K562 (cell line): ENCODE data around the gene RNF213. TPM values are rescaled to one million over a fixed set of nuclear protein-coding genes. Genes with fewer than 3 reads are reported as not detected.

ENCODE experiments used
- ATAC-seq: fragments of 200-7000 bp; cut with Tn5 transposase; 3 replicates; pipeline ENCODE4 v1.9.1; 2020; ENCODE audit warnings: moderate library complexity
- BruUV-seq: library from RNA; stranded (reverse); fragments of 400-500 nt; replicated peaks from 2 replicates; lab custom pipeline; 2021; lab: Mats Ljungman, UMichigan
- CTCF ChIA-PET: fragments of 300-600 bp; formaldehyde crosslinking; extraction: SDS; loops from one replicate; lab custom pipeline; 2021; ENCODE audit warnings: low intra/inter-chr PET ratio; lab: Yijun Ruan, JAX
- POLR2A ChIA-PET: fragments of 300-600, 350-650 bp; sonication (Branson Sonifier 250); formaldehyde crosslinking; extraction: SDS; loops from one replicate; lab custom pipeline; 2021; ENCODE audit warnings: antibody characterized with exemption, inconsistent platforms; lab: Yijun Ruan, JAX
- DNase-seq, 4 experiments: peaks; one replicate each; pipeline versions ENCODE4 v3.0.0 to v3.0.0-alpha.2; 2011 to 2018; ENCODE audit warnings: low spot score in 3 of 4, mixed read lengths in 3 of 4; ENCODE audit errors: extremely low read depth in 1 of 4
- FAIRE-seq: peaks from 2 replicates; lab custom pipeline; 2011; peaks lifted over from hg19 to GRCh38; lab: Jason Lieb, UNC
- H2AFZ ChIP-seq: 2 replicates; pipeline ENCODE4 v1.6.0; 2011; ENCODE audit warnings: low read depth, low read length, control low read depth, inconsistent platforms
- H3K27ac ChIP-seq: fragments of 200-600 bp; 3 replicates; pipeline ENCODE4 v1.8.0; 2011; ENCODE audit warnings: low read depth, mild to moderate bottlenecking, control low read depth, inconsistent platforms, low read length, moderate library complexity, mixed read lengths; ENCODE audit errors: extremely low read depth
- H3K27me3 ChIP-seq, 2 experiments: fragments of 300-600 bp in 1 of 2; 2 replicates in 1 of 2; 3 replicates in 1 of 2; pipeline versions ENCODE4 v1.6.0 to v1.8.0; 2011; ENCODE audit warnings: inconsistent platforms in 2 of 2, low read length in 2 of 2, mild to moderate bottlenecking in 1 of 2, mixed read lengths in 1 of 2, moderate library complexity in 1 of 2; ENCODE audit not compliant: control insufficient read depth in 2 of 2, insufficient read depth in 2 of 2
- H3K36me3 ChIP-seq: fragments of 300-600 bp; 3 replicates; pipeline ENCODE4 v1.8.0; 2011; ENCODE audit warnings: mild to moderate bottlenecking, low read length, inconsistent platforms; ENCODE audit not compliant: control insufficient read depth, insufficient read depth
- H3K4me1 ChIP-seq, 2 experiments: fragments of 200-600 bp in 1 of 2; replicated peaks in 1 of 2; 2 replicates in 1 of 2; 3 replicates in 1 of 2; pipeline versions ENCODE4 v1.5.1 to v1.8.0; 2011; ENCODE audit warnings: inconsistent platforms in 2 of 2, low read length in 2 of 2, mild to moderate bottlenecking in 1 of 2, mixed read lengths in 1 of 2, moderate library complexity in 1 of 2; ENCODE audit not compliant: control insufficient read depth in 2 of 2, insufficient read depth in 2 of 2
- H3K4me2 ChIP-seq: 2 replicates; pipeline ENCODE4 v1.6.1; 2011; ENCODE audit warnings: low read length, control low read depth, inconsistent platforms, mixed read lengths; ENCODE audit not compliant: insufficient read depth
- H3K4me3 ChIP-seq: fragments of 200-600 bp; sonication (generic), shearing (Covaris generic); 2 replicates; pipeline ENCODE4 v1.5.1; 2016; ENCODE audit warnings: control low read depth, inconsistent platforms
- H3K79me2 ChIP-seq: fragments of 200-600 bp; 3 replicates; pipeline ENCODE4 v1.8.0; 2011; ENCODE audit warnings: low read length, inconsistent platforms; ENCODE audit not compliant: control insufficient read depth, insufficient read depth
- H3K9ac ChIP-seq, 2 experiments: 2 replicates each; pipeline versions ENCODE4 v1.6.0 to v1.6.1; 2011; ENCODE audit warnings: low read depth in 2 of 2, low read length in 2 of 2, control low read depth in 1 of 2, inconsistent platforms in 1 of 2, mild to moderate bottlenecking in 1 of 2, mixed read lengths in 1 of 2; ENCODE audit not compliant: insufficient read depth in 1 of 2
- H3K9me1 ChIP-seq: one replicate; pipeline ENCODE4 v1.6.0; 2011; ENCODE audit warnings: inconsistent platforms, mild to moderate bottlenecking, low read length, moderate library complexity; ENCODE audit not compliant: control insufficient read depth, insufficient read depth
- H3K9me3 ChIP-seq: replicated peaks from 2 replicates; pipeline ENCODE4 v1.5.1; 2011; ENCODE audit warnings: low read depth, low read length, inconsistent platforms; ENCODE audit not compliant: control insufficient read depth, insufficient read depth
- H4K20me1 ChIP-seq: replicated peaks from 2 replicates; pipeline ENCODE4 v1.6.1; 2011; ENCODE audit warnings: low read length, inconsistent platforms, mixed read lengths; ENCODE audit not compliant: control insufficient read depth, insufficient read depth
- CBFA2T3 ChIP-seq: fragments of 450-650 bp; IDR thresholded peaks from 2 replicates; pipeline ENCODE4 v1.6.1; 2017
- HLTF ChIP-seq: fragments of 450-650 bp; IDR thresholded peaks from 2 replicates; pipeline ENCODE4 v1.6.1; 2016
- NR1H2 ChIP-seq: sonication (generic); formaldehyde crosslinking; IDR thresholded peaks from 2 replicates; pipeline ENCODE4 v1.4.0; 2020; ENCODE audit warnings: mild to moderate bottlenecking, missing genetic modification reagents
- PURB ChIP-seq: sonication (generic); formaldehyde crosslinking; IDR thresholded peaks from 2 replicates; pipeline ENCODE4 v1.9.0; 2021; ENCODE audit warnings: low read depth, mild to moderate bottlenecking, missing genetic modification reagents
- THAP12 ChIP-seq: fragments of 250-450 bp; sonication (Bioruptor Pico); IDR thresholded peaks from 2 replicates; pipeline ENCODE4 v1.9.0; 2021; ENCODE audit warnings: mild to moderate bottlenecking, inconsistent platforms
- ZKSCAN1 ChIP-seq: fragments of 150-350 bp; IDR thresholded peaks from 2 replicates; pipeline ENCODE4 v1.6.1; 2016; ENCODE audit warnings: low read depth, low read length
- WGBS: fragments of 100-300 bp; shearing (Covaris generic); methylation state at CpG from one replicate; pipeline ENCODE4 v1.1.6; 2016; ENCODE audit warnings: low coverage, mixed read lengths; ENCODE audit not compliant: insufficient coverage; ENCODE audit errors: missing lambda C conversion rate; 5-methylcytosine and 5-hydroxymethylcytosine counted together
- in situ Hi-C: fragments of 300-500 bp; cut with MboI; formaldehyde crosslinking; loops from 4 replicates; pipeline ENCODE4 v1.15.0; 2018; ENCODE audit warnings: inconsistent platforms, mixed read lengths
- intact Hi-C: fragments of 100-400 bp; cut with micrococcal nuclease; formaldehyde crosslinking; loops from 2 replicates; pipeline ENCODE4 v1.14.2; 2022
- polyA plus RNA-seq, 8 experiments: library from polyadenylated mRNA; depleted of rRNA in 4 of 8; stranded (reverse) in 5 of 8; unstranded in 3 of 8; fragments of >200 nt; fragmentation: Nextera tagmentation in 2 of 8; fragmentation: Illumina TruSeq in 1 of 8; extraction: Ambion mirVana in 2 of 8; extraction: Trizol in 1 of 8; gene quantifications; 2 replicates each; pipeline versions ENCODE4 v1.2.1 to v1.2.3, GENCODE V29; 2011 to 2014; ENCODE audit warnings: inconsistent platforms in 1 of 8, missing spikeins in 1 of 8
- total RNA-seq, 7 experiments: library from RNA; depleted of rRNA in 6 of 7; stranded (reverse); fragments of >200 nt in 6 of 7; fragmentation: Illumina TruSeq in 2 of 7; extraction: Trizol in 2 of 7; gene quantifications; 2 replicates each; pipeline versions ENCODE4 v1.2.1 to v1.2.3, GENCODE V29; 2011 to 2021; ENCODE audit warnings: low replicate concordance in 1 of 7

Gene RNF213
- total and polyA plus RNA-seq, 9 of the 15 experiments (the other 6 are each of a cell fraction or from before 2014, with no cell fraction given) = 5.3 to 33.6 (median 17.9) TPM

- Histone ChIP-seq H3K4me3 (no peak overlapping the region), H3K36me3 (peaks cover 59% of the 10 kb centered on the region), H3K79me2 (no peaks in the 10 kb centered on the region), H2AFZ (no peak overlapping the region), H3K4me2 (no peak overlapping the region), H4K20me1 (no peaks in the 10 kb centered on the region), H3K4me1 (no peaks in the 10 kb centered on the region; a peak in 1 of 5 replicates), H3K9me3 (no peaks in the 10 kb centered on the region), H3K27ac (no peak overlapping the region), H3K9ac (no peak overlapping the region)
- in situ Hi-C loops = no loop called here
- POLR2A ChIA-PET = interaction anchor here (0.6 kb wide), 1 partner anchor 16 kb away, joined by 3 read pairs; no protein-coding TSS in a partner anchor
- FAIRE-seq (no peak), DNase-seq (no peak), ATAC-seq (no peak)
- WGBS = 81% methylated on average over 10 of the region's 10 CpGs
- no TSS peak for BruUV-seq
- no peak for TF ChIP-seq PURB (CRISPR knock-in tag)
- no peak for TF ChIP-seq THAP12 (CRISPR knock-in tag)
- no peak for TF ChIP-seq CBFA2T3
- TF ChIP-seq NR1H2 (CRISPR knock-in tag) = no peak
- TF ChIP-seq ZKSCAN1 = no peak
- no peak for TF ChIP-seq HLTF
- TF ChIP-seq, all 486 proteins: peak for 0
- CTCF ChIA-PET = no interaction called here
- H3K9me1 ChIP-seq = no peaks in the 10 kb centered on the region
- no peaks in the 10 kb centered on the region for H3K27me3 ChIP-seq
- intact Hi-C loops = no loop called here
These were observed 71.2 kb downstream of the RNF213 start for GRCh38 chr17:80331820-80332219.
